IMR-90 (cell line): ENCODE results near the gene ZNF764.

Experiments
- BHLHE40 ChIP-seq: fragments of 150-350 bp; IDR thresholded peaks from 2 replicates; pipeline ENCODE4 v1.6.1; 2016; ENCODE audit warnings: mild to moderate bottlenecking, low read depth, low read length
- CEBPB ChIP-seq: IDR thresholded peaks from 2 replicates; pipeline ENCODE4 v1.6.1; 2012; ENCODE audit warnings: low read depth, low read length, improper control_type of control experiment
- CHD1 ChIP-seq: IDR thresholded peaks from 2 replicates; pipeline ENCODE4 v1.6.1; 2012; ENCODE audit warnings: low read depth, low read length, improper control_type of control experiment
- CTCF ChIP-seq: conservative IDR thresholded peaks from 2 replicates; pipeline ENCODE4 v1.5.1; 2012; ENCODE audit warnings: mild to moderate bottlenecking, low read depth, low read length, improper control_type of control experiment
- ELK1 ChIP-seq: fragments of 150-350 bp; IDR thresholded peaks from 2 replicates; pipeline ENCODE4 v1.6.1; 2016; ENCODE audit warnings: low read depth, mild to moderate bottlenecking, low read length, moderate library complexity, borderline replicate concordance
- MAFK ChIP-seq: IDR thresholded peaks from 2 replicates; pipeline ENCODE4 v1.6.1; 2012; ENCODE audit warnings: low read depth, low read length, improper control_type of control experiment
- MXI1 ChIP-seq: IDR thresholded peaks from 2 replicates; pipeline ENCODE4 v1.6.1; 2012; ENCODE audit warnings: low read depth, mild to moderate bottlenecking, low read length, moderate library complexity, borderline replicate concordance
- POLR2A ChIP-seq: IDR thresholded peaks from 2 replicates; pipeline ENCODE4 v1.6.1; 2012; ENCODE audit warnings: mild to moderate bottlenecking, low read depth, low read length
- RAD21 ChIP-seq: IDR thresholded peaks from 2 replicates; pipeline ENCODE4 v1.6.1; 2012; ENCODE audit warnings: low read length, improper control_type of control experiment
- RCOR1 ChIP-seq: IDR thresholded peaks from 2 replicates; pipeline ENCODE4 v1.6.1; 2012; ENCODE audit warnings: mild to moderate bottlenecking, low read length, improper control_type of control experiment; ENCODE audit not compliant: insufficient replicate concordance
- RFX5 ChIP-seq: IDR thresholded peaks from 2 replicates; pipeline ENCODE4 v1.8.0; 2012; ENCODE audit warnings: low read depth, mild to moderate bottlenecking, low read length, moderate library complexity
- USF2 ChIP-seq: fragments of 150-350 bp; IDR thresholded peaks from 2 replicates; pipeline ENCODE4 v1.6.1; 2017; ENCODE audit warnings: mild to moderate bottlenecking, antibody characterized with exemption, low read length, low read depth

GRCh38 chr16:30561089-30561816 lies 3.1 kb upstream of the ZNF764 start:
- TF ChIP-seq CTCF (no peak), RFX5 (no peak), POLR2A (no peak), USF2 (no peak), MAFK (no peak), BHLHE40 (no peak), CHD1 (no peak), CEBPB (no peak), RAD21 (no peak), ELK1 (no peak), RCOR1 (no peak), MXI1 (no peak)
